Stomach (tissue), 4 donors: ENCODE results near the gene STK39.

Experiments
- POLR2A ChIP-seq, 4 donors: fragments of 450-650 bp; IDR thresholded peaks; one replicate each; pipeline ENCODE4 v1.6.1; 2016; ENCODE audit warnings: antibody characterized with exemption in 4 of 4, control low read depth in 2 of 4, mild to moderate bottlenecking in 1 of 4, moderate library complexity in 1 of 4
- POLR2AphosphoS5 ChIP-seq, 3 donors: sonication (generic); formaldehyde crosslinking; IDR thresholded peaks; one replicate each; pipeline ENCODE4 v1.6.1; 2016; ENCODE audit warnings: antibody characterized with exemption in 3 of 3
- TF ChIP-seq, protein P1 (sequence below), 7 experiments: fragments of 450-650 bp in 4 of 7; fragments of 200-600 bp in 3 of 7; sonication (generic) in 3 of 7; IDR thresholded peaks; one replicate each; pipeline ENCODE4 v1.5.1; 2016 to 2019; ENCODE audit warnings: antibody characterized with exemption in 7 of 7, control low read depth in 2 of 7, mild to moderate bottlenecking in 1 of 7

DNA sequence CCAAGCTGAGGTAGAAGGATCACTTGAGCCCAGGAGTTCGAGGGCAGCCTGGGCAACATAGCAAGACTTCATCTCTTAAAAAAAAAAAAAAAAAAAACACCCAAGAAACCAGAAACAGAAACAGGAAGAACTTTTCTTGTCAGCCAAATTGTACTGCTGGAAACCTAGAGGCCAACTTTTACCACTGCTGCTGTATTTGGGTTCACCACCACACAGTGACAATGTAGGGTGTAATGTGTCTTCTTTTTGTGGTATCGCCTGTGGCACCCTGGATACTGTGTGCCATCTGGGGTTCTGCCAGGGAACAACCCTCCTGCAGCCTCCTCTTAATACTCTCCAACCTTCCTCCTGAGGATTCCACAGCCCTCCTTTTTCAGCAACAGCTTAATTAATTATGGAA lies 72.6 kb downstream of the STK39 start:
- TF ChIP-seq, protein P1, sequence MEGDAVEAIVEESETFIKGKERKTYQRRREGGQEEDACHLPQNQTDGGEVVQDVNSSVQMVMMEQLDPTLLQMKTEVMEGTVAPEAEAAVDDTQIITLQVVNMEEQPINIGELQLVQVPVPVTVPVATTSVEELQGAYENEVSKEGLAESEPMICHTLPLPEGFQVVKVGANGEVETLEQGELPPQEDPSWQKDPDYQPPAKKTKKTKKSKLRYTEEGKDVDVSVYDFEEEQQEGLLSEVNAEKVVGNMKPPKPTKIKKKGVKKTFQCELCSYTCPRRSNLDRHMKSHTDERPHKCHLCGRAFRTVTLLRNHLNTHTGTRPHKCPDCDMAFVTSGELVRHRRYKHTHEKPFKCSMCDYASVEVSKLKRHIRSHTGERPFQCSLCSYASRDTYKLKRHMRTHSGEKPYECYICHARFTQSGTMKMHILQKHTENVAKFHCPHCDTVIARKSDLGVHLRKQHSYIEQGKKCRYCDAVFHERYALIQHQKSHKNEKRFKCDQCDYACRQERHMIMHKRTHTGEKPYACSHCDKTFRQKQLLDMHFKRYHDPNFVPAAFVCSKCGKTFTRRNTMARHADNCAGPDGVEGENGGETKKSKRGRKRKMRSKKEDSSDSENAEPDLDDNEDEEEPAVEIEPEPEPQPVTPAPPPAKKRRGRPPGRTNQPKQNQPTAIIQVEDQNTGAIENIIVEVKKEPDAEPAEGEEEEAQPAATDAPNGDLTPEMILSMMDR (IDR thresholded peaks at IDR 0.05): no peak
- TF ChIP-seq POLR2A (IDR thresholded peaks at IDR 0.05) (no peak), POLR2AphosphoS5 (IDR thresholded peaks at IDR 0.05) (no peak)
